PC-9 (cell line): ENCODE data around the gene SLC35F6. TPM values are rescaled to one million over a fixed set of nuclear protein-coding genes. Genes with fewer than 3 reads are reported as not detected.

Source experiments
- BruUV-seq: library from RNA; stranded (reverse); fragments of 400-500 nt; replicated peaks from 2 replicates; lab custom pipeline; 2021; lab: Mats Ljungman, UMichigan
- CTCF ChIA-PET: fragments of 300-600 bp; sonication (Branson Sonifier 250); formaldehyde crosslinking; loops from one replicate; lab custom pipeline; 2022; ENCODE audit warnings: antibody characterized with exemption; lab: Charles Lee
- POLR2A ChIA-PET: fragments of 300-600 bp; sonication (Branson Sonifier 250); formaldehyde crosslinking; loops from one replicate; lab custom pipeline; 2022; ENCODE audit warnings: antibody characterized with exemption; ENCODE audit not compliant: unreplicated experiment; lab: Charles Lee
- DNase-seq, 2 experiments: peaks; one replicate each; pipeline versions ENCODE4 v3.0.0 to v3.0.0-alpha.2; 2015 to 2022; ENCODE audit warnings: mixed read lengths in 1 of 2
- H2AFZ ChIP-seq: fragments of 200-600 bp; sonication (generic); 2 replicates; pipeline ENCODE4 v1.8.1; 2017; ENCODE audit warnings: antibody characterized with exemption
- H3F3A ChIP-seq: fragments of 200-600 bp; sonication (generic); 2 replicates; pipeline ENCODE4 v1.8.1; 2017; ENCODE audit warnings: antibody characterized with exemption, mild to moderate bottlenecking, low read depth; ENCODE audit not compliant: insufficient read depth
- H3K27ac ChIP-seq: fragments of 200-600 bp; sonication (generic); 2 replicates; pipeline ENCODE4 v1.6.1; 2016; ENCODE audit warnings: mixed run types
- H3K27me3 ChIP-seq: fragments of 200-600 bp; sonication (generic); 2 replicates; pipeline ENCODE4 v1.6.1; 2016; ENCODE audit warnings: low read depth, mixed run types; ENCODE audit not compliant: insufficient read depth
- H3K36me3 ChIP-seq: fragments of 200-600 bp; sonication (generic); 2 replicates; pipeline ENCODE4 v1.6.1; 2016; ENCODE audit warnings: low read depth, mixed run types
- H3K4me1 ChIP-seq: fragments of 200-600 bp; sonication (generic); replicated peaks from 2 replicates; pipeline ENCODE4 v1.6.1; 2016; ENCODE audit warnings: mixed run types; ENCODE audit not compliant: insufficient read depth
- H3K4me2 ChIP-seq: fragments of 200-600 bp; sonication (generic); 2 replicates; pipeline ENCODE4 v1.6.1; 2017; ENCODE audit warnings: mixed run types
- H3K4me3 ChIP-seq: fragments of 200-600 bp; sonication (generic); 2 replicates; pipeline ENCODE4 v1.6.1; 2016; ENCODE audit warnings: mixed run types
- H3K79me2 ChIP-seq: fragments of 200-600 bp; sonication (generic); 2 replicates; pipeline ENCODE4 v1.6.1; 2017; ENCODE audit warnings: low read depth, mixed run types
- H3K9me2 ChIP-seq: fragments of 200-600 bp; sonication (generic); 2 replicates; pipeline ENCODE4 v1.8.1; 2017; ENCODE audit warnings: mild to moderate bottlenecking; ENCODE audit not compliant: insufficient read depth
- H3K9me3 ChIP-seq: fragments of 200-600 bp; sonication (generic); 2 replicates; pipeline ENCODE4 v1.8.1; 2016; ENCODE audit warnings: low read depth; ENCODE audit not compliant: insufficient read depth
- H4K20me1 ChIP-seq: fragments of 200-600 bp; sonication (generic); 2 replicates; pipeline ENCODE4 v1.8.1; 2017; ENCODE audit not compliant: insufficient read depth
- CTCF ChIP-seq: fragments of 200-600 bp; sonication (generic); conservative IDR thresholded peaks from 2 replicates; pipeline ENCODE4 v1.6.1; 2017; ENCODE audit warnings: mixed run types, antibody characterized with exemption, mild to moderate bottlenecking, moderate library complexity
- EZH2 ChIP-seq: fragments of 200-600 bp; sonication (generic); IDR thresholded peaks from 2 replicates; pipeline ENCODE4 v1.8.0; 2017; ENCODE audit warnings: antibody characterized with exemption, low read depth
- intact Hi-C: fragments of 100-400 bp; cut with micrococcal nuclease; formaldehyde crosslinking; loops from one replicate; pipeline ENCODE4 v1.10.0; 2022; ENCODE audit not compliant: unreplicated experiment
- total RNA-seq: library from RNA; stranded (reverse); gene quantifications from 2 replicates; pipeline ENCODE4 v1.2.3, GENCODE V29; 2021

Gene SLC35F6
- total RNA-seq, 1 experiment from 2014 or later, result 39.1 TPM

- CTCF ChIA-PET, result no interaction called here
- H3K4me3 ChIP-seq, result no peak overlapping the region
- no peaks in the 10 kb centered on the region for H4K20me1 ChIP-seq
- peaks cover 48% of the 10 kb centered on the region for H3F3A ChIP-seq
- intact Hi-C loops, result no loop called here
- DNase-seq, result peak; percentile 83 to 92
- H2AFZ ChIP-seq, result no peak overlapping the region
- peaks cover 61% of the 10 kb centered on the region for H3K4me1 ChIP-seq
- peak overlapping the region; percentile 59 for H3K4me2 ChIP-seq
- BruUV-seq, result no TSS peak
- H3K79me2 ChIP-seq, result no peaks in the 10 kb centered on the region
- no peaks in the 10 kb centered on the region for H3K9me2 ChIP-seq
- H3K9me3 ChIP-seq, result no peaks in the 10 kb centered on the region
- no peaks in the 10 kb centered on the region for H3K36me3 ChIP-seq
- H3K27me3 ChIP-seq, result no peaks in the 10 kb centered on the region
- H3K27ac ChIP-seq, result peak overlapping the region; percentile 83
- TF ChIP-seq CTCF, result no peak
- TF ChIP-seq EZH2, result no peak
- POLR2A ChIA-PET, result no interaction called here
Observed at GRCh38 chr2:26723991-26724750, 39.9 kb upstream of the SLC35F6 start.

DNA sequence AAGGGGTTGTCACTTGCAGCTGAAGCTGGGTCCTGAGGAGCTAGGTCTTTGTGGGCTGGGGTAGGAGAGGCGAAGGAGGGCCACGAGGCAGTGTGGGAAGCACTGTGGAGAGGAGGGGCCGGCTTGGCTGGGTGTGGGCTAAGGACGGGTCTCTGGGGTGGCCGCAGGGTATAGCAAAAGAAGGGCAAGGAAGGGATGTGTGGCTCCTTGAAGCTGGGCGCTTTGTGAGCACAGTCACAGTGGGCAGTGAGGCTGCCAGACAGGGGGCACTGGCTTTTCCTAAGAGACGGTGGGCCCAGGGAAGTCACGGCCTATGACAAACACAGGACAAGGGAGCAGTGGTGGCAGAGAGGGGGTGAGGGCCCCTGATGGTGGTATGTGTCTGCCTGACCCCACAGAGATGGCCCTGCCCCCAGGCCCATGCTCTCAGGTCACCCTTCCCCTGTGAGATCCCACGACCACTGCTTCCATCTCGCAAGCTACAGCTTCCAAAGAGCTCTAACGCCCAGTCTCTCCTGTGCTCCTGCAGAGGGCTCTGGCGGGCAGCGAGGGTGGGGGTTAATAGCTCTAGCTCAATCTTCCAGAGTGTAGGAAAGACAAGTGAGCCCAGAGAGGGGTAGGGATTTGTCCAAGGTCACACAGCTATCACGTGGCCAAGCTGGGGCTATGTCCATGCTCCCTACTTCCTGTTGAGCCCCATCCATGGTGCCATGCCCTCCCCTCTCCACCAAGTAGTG, 39.1 kb upstream of the SLC35F6 start:
- Histone ChIP-seq H3K9me3 (no peaks in the 10 kb centered on the region), H2AFZ (no peak overlapping the region), H4K20me1 (no peaks in the 10 kb centered on the region), H3K4me2 (peak overlapping the region; percentile 59), H3K36me3 (no peaks in the 10 kb centered on the region), H3K4me1 (peaks cover 58% of the 10 kb centered on the region), H3K79me2 (no peaks in the 10 kb centered on the region), H3K27ac (peak overlapping the region; percentile 83), H3K4me3 (no peak overlapping the region), H3K27me3 (no peaks in the 10 kb centered on the region), H3F3A (peaks cover 48% of the 10 kb centered on the region), H3K9me2 (no peaks in the 10 kb centered on the region)
- POLR2A ChIA-PET, result no interaction called here
- TF ChIP-seq EZH2, result no peak
- no peak for TF ChIP-seq CTCF
- CTCF ChIA-PET, result no interaction called here
- intact Hi-C loops, result no loop called here
- no TSS peak for BruUV-seq
- no peak for DNase-seq

DNA sequence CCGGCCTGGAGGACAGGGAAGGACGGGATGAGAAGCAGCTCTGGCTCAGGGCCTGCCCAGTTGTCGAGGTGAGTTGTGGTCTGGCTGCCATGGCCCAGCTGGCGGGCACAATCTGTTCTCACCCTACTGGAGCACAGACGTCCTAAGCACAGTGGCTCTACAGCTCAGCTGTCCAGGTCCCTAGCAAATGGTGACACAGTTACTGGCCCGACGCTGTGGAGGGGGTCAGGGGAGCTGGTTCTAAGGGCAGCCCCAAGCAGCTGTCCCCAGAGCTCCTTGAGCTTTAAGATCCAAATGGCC, 38.6 kb upstream of the SLC35F6 start:
- Histone ChIP-seq H2AFZ (no peak overlapping the region), H4K20me1 (no peaks in the 10 kb centered on the region), H3K9me3 (no peaks in the 10 kb centered on the region), H3K27me3 (no peaks in the 10 kb centered on the region), H3K4me1 (peaks cover 53% of the 10 kb centered on the region), H3K79me2 (no peaks in the 10 kb centered on the region), H3F3A (peaks cover 48% of the 10 kb centered on the region), H3K4me3 (no peak overlapping the region), H3K4me2 (no peak overlapping the region), H3K27ac (peak overlapping the region; percentile 83; the same call in 1 of the 2 replicates), H3K36me3 (no peaks in the 10 kb centered on the region), H3K9me2 (no peaks in the 10 kb centered on the region)
- intact Hi-C loops, result no loop called here
- BruUV-seq, result no TSS peak
- CTCF ChIA-PET, result no interaction called here
- POLR2A ChIA-PET, result no interaction called here
- no peak for TF ChIP-seq CTCF
- no peak for DNase-seq
